NCI-H2171 treated with DMSO at 0.1 percent for 48 hours (cell line): ENCODE data around the gene PCDHGA7.
"Not testable (repeated sequence)": the region's sequence is repeated elsewhere in the genome, so short reads cannot be mapped to it uniquely, and the experiment has no call there.

Experiments
- DNase-seq: peaks from one replicate; lab custom pipeline; 2025; lab: John Stamatoyannopoulos, UW

Gene PCDHGA7

DNA sequence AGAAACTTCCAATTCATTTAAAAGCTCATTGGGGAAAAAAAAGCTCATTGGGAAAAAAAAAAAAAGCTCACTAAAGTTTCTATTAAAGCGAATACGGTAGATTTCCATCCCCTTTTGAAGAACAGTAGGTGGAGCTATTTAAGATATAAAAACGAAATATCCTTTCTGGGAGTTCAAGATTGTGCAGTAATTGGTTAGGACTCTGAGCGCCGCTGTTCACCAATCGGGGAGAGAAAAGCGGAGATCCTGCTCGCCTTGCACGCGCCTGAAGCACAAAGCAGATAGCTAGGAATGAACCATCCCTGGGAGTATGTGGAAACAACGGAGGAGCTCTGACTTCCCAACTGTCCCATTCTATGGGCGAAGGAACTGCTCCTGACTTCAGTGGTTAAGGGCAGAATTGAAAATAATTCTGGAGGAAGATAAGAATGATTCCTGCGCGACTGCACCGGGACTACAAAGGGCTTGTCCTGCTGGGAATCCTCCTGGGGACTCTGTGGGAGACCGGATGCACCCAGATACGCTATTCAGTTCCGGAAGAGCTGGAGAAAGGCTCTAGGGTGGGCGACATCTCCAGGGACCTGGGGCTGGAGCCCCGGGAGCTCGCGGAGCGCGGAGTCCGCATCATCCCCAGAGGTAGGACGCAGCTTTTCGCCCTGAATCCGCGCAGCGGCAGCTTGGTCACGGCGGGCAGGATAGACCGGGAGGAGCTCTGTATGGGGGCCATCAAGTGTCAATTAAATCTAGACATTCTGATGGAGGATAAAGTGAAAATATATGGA is 48.0 kb downstream of the PCDHGA7 start, which contains the start of gene PCDHGA12:
TSS of gene PCDHGA12 (plus strand) at position 176 of the 782 bp plus-strand sequence. CDS start at position 429, 253 bp downstream.
- DNase-seq: no peak

DNA sequence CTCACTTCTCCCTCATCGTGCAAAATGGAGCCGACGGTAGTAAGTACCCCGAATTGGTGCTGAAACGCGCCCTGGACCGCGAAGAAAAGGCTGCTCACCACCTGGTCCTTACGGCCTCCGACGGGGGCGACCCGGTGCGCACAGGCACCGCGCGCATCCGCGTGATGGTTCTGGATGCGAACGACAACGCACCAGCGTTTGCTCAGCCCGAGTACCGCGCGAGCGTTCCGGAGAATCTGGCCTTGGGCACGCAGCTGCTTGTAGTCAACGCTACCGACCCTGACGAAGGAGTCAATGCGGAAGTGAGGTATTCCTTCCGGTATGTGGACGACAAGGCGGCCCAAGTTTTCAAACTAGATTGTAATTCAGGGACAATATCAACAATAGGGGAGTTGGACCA is 48.7 kb downstream of the PCDHGA7 start:
- no peak for DNase-seq

DNA sequence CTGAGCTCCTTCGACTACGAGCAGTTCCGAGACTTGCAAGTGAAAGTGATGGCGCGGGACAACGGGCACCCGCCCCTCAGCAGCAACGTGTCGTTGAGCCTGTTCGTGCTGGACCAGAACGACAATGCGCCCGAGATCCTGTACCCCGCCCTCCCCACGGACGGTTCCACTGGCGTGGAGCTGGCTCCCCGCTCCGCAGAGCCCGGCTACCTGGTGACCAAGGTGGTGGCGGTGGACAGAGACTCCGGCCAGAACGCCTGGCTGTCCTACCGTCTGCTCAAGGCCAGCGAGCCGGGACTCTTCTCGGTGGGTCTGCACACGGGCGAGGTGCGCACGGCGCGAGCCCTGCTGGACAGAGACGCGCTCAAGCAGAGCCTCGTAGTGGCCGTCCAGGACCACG is 49.8 kb downstream of the PCDHGA7 start:
- not testable (repeated sequence) for DNase-seq

DNA sequence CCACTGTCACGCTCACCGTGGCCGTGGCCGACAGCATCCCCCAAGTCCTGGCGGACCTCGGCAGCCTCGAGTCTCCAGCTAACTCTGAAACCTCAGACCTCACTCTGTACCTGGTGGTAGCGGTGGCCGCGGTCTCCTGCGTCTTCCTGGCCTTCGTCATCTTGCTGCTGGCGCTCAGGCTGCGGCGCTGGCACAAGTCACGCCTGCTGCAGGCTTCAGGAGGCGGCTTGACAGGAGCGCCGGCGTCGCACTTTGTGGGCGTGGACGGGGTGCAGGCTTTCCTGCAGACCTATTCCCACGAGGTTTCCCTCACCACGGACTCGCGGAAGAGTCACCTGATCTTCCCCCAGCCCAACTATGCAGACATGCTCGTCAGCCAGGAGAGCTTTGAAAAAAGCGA is 50.2 kb downstream of the PCDHGA7 start:
- not testable (repeated sequence) for DNase-seq

DNA sequence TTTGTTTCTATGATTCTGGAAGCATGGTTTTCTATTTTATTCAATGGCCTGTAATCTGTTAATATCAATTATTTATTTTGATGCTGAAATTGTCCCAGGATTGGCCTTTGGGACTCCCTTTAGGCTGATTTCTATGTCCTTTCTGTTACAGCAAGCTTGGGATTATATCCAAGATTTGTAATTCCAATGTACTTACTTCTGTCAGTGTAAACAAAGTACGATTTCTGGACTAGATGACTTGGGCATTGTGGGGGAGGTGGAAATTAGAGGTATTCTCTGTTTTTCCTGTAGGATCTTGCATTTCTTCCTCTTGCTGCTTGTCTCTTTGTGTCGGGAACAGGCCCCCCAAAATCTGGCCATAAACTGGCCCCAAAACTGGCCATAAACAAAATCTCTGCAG is 51.5 kb downstream of the PCDHGA7 start:
- no peak for DNase-seq
